OCI-LY7 (cell line): ENCODE results near the gene CRYZL1.

Experiments
- EZH2phosphoT487 ChIP-seq: fragments of 200-600 bp; sonication (generic); IDR thresholded peaks from 2 replicates; pipeline ENCODE4 v1.6.1; 2018; ENCODE audit warnings: low read depth, borderline replicate concordance, mild to moderate bottlenecking, mixed run types, antibody characterized with exemption, low read length, moderate library complexity, mixed read lengths
- TF ChIP-seq, protein P1 (sequence below): fragments of 200-600 bp; sonication (generic); conservative IDR thresholded peaks from 2 replicates; pipeline ENCODE4 v1.5.1; 2014; ENCODE audit warnings: mild to moderate bottlenecking, antibody characterized with exemption, low read length, moderate library complexity, mixed read lengths

DNA sequence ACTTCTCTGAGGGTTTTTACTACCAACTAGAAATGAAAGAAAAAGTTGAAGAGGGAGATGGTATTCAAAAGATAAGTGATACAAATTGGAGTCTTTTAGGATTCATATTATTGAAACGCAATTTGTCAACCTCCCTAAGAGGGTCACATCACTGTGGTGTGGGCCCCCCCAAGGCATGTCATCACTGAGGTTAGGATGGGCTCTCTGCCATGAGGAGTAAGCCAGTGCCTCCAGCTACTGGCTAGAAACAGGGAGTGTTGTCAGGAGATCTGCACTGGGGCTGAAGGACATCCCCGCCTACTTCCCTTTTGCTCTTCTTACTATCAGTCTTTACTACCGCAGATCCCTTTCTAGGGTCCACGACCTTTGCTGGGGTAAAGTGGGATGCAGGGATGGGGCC is 26.6 kb upstream of the CRYZL1 start:
- TF ChIP-seq, protein P1, sequence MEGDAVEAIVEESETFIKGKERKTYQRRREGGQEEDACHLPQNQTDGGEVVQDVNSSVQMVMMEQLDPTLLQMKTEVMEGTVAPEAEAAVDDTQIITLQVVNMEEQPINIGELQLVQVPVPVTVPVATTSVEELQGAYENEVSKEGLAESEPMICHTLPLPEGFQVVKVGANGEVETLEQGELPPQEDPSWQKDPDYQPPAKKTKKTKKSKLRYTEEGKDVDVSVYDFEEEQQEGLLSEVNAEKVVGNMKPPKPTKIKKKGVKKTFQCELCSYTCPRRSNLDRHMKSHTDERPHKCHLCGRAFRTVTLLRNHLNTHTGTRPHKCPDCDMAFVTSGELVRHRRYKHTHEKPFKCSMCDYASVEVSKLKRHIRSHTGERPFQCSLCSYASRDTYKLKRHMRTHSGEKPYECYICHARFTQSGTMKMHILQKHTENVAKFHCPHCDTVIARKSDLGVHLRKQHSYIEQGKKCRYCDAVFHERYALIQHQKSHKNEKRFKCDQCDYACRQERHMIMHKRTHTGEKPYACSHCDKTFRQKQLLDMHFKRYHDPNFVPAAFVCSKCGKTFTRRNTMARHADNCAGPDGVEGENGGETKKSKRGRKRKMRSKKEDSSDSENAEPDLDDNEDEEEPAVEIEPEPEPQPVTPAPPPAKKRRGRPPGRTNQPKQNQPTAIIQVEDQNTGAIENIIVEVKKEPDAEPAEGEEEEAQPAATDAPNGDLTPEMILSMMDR, result no peak
- no peak for TF ChIP-seq EZH2phosphoT487
